Thoracic aorta (tissue), 2 donors: Measurements from ENCODE around the gene CEP85L. TPM values are rescaled to one million over a fixed set of nuclear protein-coding genes. Genes with fewer than 3 reads are reported as not detected.
A peak's percentile ranks its signal among the peaks of the same experiment; 100 is the strongest.

Experiments used
- ATAC-seq: fragments of 150-250 bp; one replicate; pipeline ENCODE4 v1.8.0; 2017; ENCODE audit warnings: low read depth; ENCODE audit not compliant: insufficient number of reproducible peaks, low FRiP score
- DNase-seq: peaks from one replicate; pipeline ENCODE4 v3.0.0-alpha.2; 2020; ENCODE audit warnings: low spot score
- H3K27ac ChIP-seq, 2 donors: fragments of 200-600 bp; sonication (generic); 1 replicate in 1 of 2; 2 replicates in 1 of 2; pipeline ENCODE4 v1.5.1; 2016; ENCODE audit warnings: mild to moderate bottlenecking in 2 of 2, moderate library complexity in 2 of 2
- H3K27me3 ChIP-seq: fragments of 200-600 bp; sonication (generic); replicated peaks from 2 replicates; pipeline ENCODE4 v1.6.0; 2016; ENCODE audit warnings: mild to moderate bottlenecking; ENCODE audit not compliant: insufficient read depth
- H3K36me3 ChIP-seq: fragments of 200-600 bp; sonication (generic); one replicate; pipeline ENCODE4 v1.5.1; 2016
- H3K4me1 ChIP-seq, 2 donors: fragments of 200-600 bp; sonication (generic); 1 replicate in 1 of 2; 2 replicates in 1 of 2; pipeline versions ENCODE4 v1.5.1 to v1.6.0; 2016; ENCODE audit warnings: low read depth in 2 of 2, mild to moderate bottlenecking in 1 of 2; ENCODE audit not compliant: control insufficient read depth in 1 of 2
- H3K4me3 ChIP-seq: fragments of 200-600 bp; sonication (generic); 2 replicates; pipeline ENCODE4 v1.5.1; 2016; ENCODE audit warnings: mild to moderate bottlenecking
- H3K9me3 ChIP-seq: fragments of 200-600 bp; sonication (generic); 2 replicates; pipeline ENCODE4 v1.5.1; 2016
- total RNA-seq, 2 donors: library from RNA; depleted of rRNA; stranded (reverse); fragments of >200 nt; gene quantifications; one replicate each; pipeline versions ENCODE4 v1.1.0 to v1.2.3, GENCODE V29; 2016
- TF ChIP-seq, protein P1 (sequence below): fragments of 200-600 bp; sonication (generic); IDR thresholded peaks from one replicate; pipeline ENCODE4 v1.5.1; 2019; ENCODE audit warnings: antibody characterized with exemption

CEP85L gene
- total RNA-seq, 2 donors from 2014 or later = 13.3 to 22.7 TPM

- H3K4me1 ChIP-seq = peaks cover 25 to 52% of the 10 kb centered on the region in 2 donors
- H3K4me3 ChIP-seq = no peak overlapping the region
- no peak for DNase-seq
- TF ChIP-seq, protein P1, sequence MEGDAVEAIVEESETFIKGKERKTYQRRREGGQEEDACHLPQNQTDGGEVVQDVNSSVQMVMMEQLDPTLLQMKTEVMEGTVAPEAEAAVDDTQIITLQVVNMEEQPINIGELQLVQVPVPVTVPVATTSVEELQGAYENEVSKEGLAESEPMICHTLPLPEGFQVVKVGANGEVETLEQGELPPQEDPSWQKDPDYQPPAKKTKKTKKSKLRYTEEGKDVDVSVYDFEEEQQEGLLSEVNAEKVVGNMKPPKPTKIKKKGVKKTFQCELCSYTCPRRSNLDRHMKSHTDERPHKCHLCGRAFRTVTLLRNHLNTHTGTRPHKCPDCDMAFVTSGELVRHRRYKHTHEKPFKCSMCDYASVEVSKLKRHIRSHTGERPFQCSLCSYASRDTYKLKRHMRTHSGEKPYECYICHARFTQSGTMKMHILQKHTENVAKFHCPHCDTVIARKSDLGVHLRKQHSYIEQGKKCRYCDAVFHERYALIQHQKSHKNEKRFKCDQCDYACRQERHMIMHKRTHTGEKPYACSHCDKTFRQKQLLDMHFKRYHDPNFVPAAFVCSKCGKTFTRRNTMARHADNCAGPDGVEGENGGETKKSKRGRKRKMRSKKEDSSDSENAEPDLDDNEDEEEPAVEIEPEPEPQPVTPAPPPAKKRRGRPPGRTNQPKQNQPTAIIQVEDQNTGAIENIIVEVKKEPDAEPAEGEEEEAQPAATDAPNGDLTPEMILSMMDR = no peak
- ATAC-seq = no peak
- no peak overlapping the region for H3K27ac ChIP-seq
- H3K36me3 ChIP-seq = peaks cover 18% of the 10 kb centered on the region
- no peaks in the 10 kb centered on the region for H3K27me3 ChIP-seq
- H3K9me3 ChIP-seq = no peaks in the 10 kb centered on the region
Measured at GRCh38 chr6:118559659-118560058, 91.7 kb downstream of the CEP85L start.

DNA sequence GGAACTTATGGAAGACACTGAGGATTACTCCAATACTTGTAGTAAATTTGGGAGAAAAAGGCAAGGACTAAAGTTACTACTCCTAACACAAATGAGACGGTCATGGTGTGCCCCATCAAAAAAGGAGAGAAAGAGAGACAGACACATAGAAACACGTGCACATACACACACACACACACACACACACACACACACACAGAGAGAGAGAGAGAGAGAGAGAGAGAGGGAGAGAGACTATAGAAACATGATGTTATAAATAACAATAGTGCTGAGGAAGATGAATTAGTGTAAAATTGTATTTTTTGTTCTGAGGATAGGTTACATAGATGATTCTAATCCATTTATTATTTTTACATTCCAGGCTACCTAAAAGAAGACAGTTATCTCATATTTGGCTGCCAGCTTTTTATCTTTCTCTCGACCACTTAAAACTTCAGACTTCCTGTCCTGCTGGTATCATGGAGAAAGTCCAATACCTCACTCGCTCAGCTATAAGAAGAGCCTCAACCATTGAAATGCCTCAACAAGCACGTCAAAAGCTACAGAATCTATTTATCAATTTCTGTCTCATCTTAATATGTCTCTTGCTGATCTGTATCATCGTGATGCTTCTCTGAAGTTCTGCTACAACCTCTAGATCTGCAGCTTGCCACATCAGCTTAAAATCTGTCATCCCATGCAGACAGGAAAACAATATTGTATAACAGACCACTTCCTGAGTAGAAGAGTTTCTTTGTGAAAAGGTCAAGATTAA is 92.8 kb downstream of the CEP85L start:
- peaks cover 18% of the 10 kb centered on the region for H3K36me3 ChIP-seq
- no peak for DNase-seq
- ATAC-seq = no peak
- peak overlapping the region; percentile 79 for H3K4me3 ChIP-seq
- H3K27ac ChIP-seq = peak overlapping the region; percentile 13 to 34
- no peaks in the 10 kb centered on the region for H3K27me3 ChIP-seq
- no peaks in the 10 kb centered on the region for H3K9me3 ChIP-seq
- peaks cover 25 to 52% of the 10 kb centered on the region in 2 donors for H3K4me1 ChIP-seq
- TF ChIP-seq, protein P1 = no peak

GRCh38 chr6:118554698-118555097 is 96.7 kb downstream of the CEP85L start:
- DNase-seq = no peak
- H3K4me3 ChIP-seq = peak overlapping the region; percentile 79
- no peaks in the 10 kb centered on the region for H3K9me3 ChIP-seq
- H3K36me3 ChIP-seq = peaks cover 11% of the 10 kb centered on the region
- peak overlapping the region; percentile 32 to 51 for H3K27ac ChIP-seq
- H3K27me3 ChIP-seq = no peaks in the 10 kb centered on the region
- H3K4me1 ChIP-seq = peaks cover 11 to 23% of the 10 kb centered on the region in 2 donors
- TF ChIP-seq, protein P1 = no peak
- no peak for ATAC-seq

DNA sequence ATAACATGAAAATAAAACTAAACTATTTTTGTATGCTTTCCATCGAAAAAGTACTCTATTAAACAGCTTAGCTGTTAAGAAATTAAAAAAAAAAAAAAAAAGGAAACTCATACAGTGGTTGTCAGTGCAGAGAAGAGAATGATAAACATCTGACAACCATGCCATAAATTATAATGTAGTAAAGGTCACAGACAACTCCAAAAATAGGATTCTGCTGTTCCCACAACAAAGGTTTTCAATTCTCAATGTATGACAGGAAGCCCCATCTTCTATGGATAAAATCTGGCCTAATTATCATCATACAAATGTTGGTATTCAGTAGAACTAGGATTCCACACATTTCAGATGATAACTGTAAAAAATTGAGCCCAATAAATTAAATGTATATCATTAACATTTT is 98.3 kb downstream of the CEP85L start:
- DNase-seq = no peak
- no peaks in the 10 kb centered on the region for H3K27me3 ChIP-seq
- H3K9me3 ChIP-seq = no peaks in the 10 kb centered on the region
- peak overlapping the region; percentile 6 to 51 for H3K27ac ChIP-seq
- ATAC-seq = no peak
- H3K4me3 ChIP-seq = peak overlapping the region; percentile 79
- H3K4me1 ChIP-seq = peaks cover 5 to 11% of the 10 kb centered on the region in 2 donors
- H3K36me3 ChIP-seq = peaks cover 3% of the 10 kb centered on the region
- TF ChIP-seq, protein P1 = no peak

DNA sequence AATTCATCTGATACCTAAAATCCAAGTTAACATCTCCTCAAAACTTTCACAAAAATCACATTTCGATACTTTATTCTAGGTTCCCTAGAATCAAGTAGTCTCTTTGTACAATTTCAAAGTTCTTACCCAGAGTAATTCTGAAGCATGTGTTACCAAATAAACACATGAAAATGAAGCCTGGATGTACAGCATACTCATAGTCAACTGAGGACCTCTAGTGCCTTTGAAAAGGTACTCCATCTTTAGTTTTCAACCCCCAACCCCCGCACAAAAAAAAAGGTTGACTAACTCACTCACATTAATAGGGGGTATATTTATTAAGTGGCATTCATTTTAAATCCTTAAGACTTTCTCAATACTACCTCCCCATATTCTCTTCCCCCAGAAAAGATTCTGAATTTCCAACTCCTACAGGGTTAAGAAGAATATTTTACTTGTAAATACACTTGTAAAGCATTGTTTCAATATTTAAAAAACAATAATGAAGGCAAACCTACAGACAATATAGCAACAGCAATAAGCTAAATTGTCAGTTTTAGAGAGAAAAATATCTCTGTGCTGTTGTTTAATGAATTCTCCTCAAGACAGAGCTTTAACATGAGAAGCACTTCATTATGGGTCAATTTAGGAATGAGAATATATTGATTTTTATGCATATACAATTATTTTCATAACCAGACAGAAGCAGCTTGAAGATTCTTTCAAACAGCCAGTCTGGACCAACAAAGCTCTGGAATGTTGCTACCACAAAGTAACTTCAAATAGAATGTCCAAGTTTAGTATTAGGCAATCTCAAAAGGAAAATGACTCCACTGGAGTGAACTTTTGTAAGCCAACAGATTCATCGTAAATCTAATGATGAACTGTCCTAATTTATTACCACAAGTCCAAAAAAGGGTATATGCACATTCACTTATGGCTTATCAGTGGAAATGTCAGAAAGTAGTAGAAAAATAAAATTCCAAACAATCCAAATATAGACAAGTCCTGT is 100.0 kb downstream of the CEP85L start:
- H3K27ac ChIP-seq = peak overlapping the region; percentile 51 to 89
- no peak for DNase-seq
- no peak for ATAC-seq
- peak overlapping the region; percentile 79 for H3K4me3 ChIP-seq
- peaks cover 3% of the 10 kb centered on the region for H3K36me3 ChIP-seq
- no peaks in the 10 kb centered on the region for H3K27me3 ChIP-seq
- TF ChIP-seq, protein P1 = peak; percentile 49
- H3K9me3 ChIP-seq = no peaks in the 10 kb centered on the region
- H3K4me1 ChIP-seq = peaks cover under 1 to 5% of the 10 kb centered on the region in 2 donors
